ENCODE measurements around the gene FNTB. TPM values are rescaled to one million over a fixed set of nuclear protein-coding genes. Genes with fewer than 3 reads are reported as not detected.

The FNTB gene
- total and polyA plus RNA-seq, 2 experiments from 2014 or later: 8.6 to 12.5 TPM

GRCh38 chr14:65045006-65045405 is 58.3 kb downstream of the FNTB start:
- no peaks in the 10 kb centered on the region for H3K36me3 ChIP-seq (ENCODE audit: insufficient read depth)
- ATAC-seq: no peak
- no peak overlapping the region for H3K4me3 ChIP-seq
- Mint-ChIP-seq H3K9me3 (no peaks in the 10 kb centered on the region), H3K36me3 (ENCODE audit: low read depth) (peaks cover 17% of the 10 kb centered on the region; the same call in 2 of the 3 replicates), H3K4me1 (peaks cover 6% of the 10 kb centered on the region; the same call in 2 of the 3 replicates), H3K27ac (no peak overlapping the region), H3K27me3 (ENCODE audit: insufficient read depth, low read depth, poor library complexity) (peaks cover 1% of the 10 kb centered on the region), H3K4me3 (no peak overlapping the region)
- H3K27ac ChIP-seq (ENCODE audit: low read depth): no peak overlapping the region
- no peaks in the 10 kb centered on the region for H3K27me3 ChIP-seq (ENCODE audit: insufficient read depth)
- H3K4me2 ChIP-seq: no peak overlapping the region
- DNase-seq (ENCODE audit: low spot score): no peak
- H3K4me1 ChIP-seq (ENCODE audit: insufficient read depth): peaks cover 8% of the 10 kb centered on the region; the same call in 1 of the 2 replicates
- H4K20me1 ChIP-seq (replicated peaks; ENCODE audit: insufficient read depth): 0 out of 2 replicates have a peak, but pooled peaks cover 9% of the 10 kb centered on the region
- no peaks in the 10 kb centered on the region for H3K9me2 ChIP-seq (ENCODE audit: insufficient read depth)
- TF ChIP-seq NANOG (IDR thresholded peaks at IDR 0.05; ENCODE audit: borderline replicate concordance) (no peak), POLR2AphosphoS5 (IDR thresholded peaks at IDR 0.05; ENCODE audit: low read depth) (no peak), CREB1 (CRISPR knock-in tag; IDR thresholded peaks at IDR 0.05; ENCODE audit: low read depth) (no peak), ZNF462 (CRISPR knock-in tag; IDR thresholded peaks at IDR 0.05) (no peak), CTCF (conservative IDR thresholded peaks at IDR 0.05; ENCODE audit: low read depth in 2 of 2) (no peak), EZH2 (IDR thresholded peaks at IDR 0.05; ENCODE audit: low read depth, unreplicated experiment) (no peak), ZNF331 (CRISPR knock-in tag; IDR thresholded peaks at IDR 0.05; ENCODE audit: low read depth) (no peak)
- TF ChIP-seq, protein P1, sequence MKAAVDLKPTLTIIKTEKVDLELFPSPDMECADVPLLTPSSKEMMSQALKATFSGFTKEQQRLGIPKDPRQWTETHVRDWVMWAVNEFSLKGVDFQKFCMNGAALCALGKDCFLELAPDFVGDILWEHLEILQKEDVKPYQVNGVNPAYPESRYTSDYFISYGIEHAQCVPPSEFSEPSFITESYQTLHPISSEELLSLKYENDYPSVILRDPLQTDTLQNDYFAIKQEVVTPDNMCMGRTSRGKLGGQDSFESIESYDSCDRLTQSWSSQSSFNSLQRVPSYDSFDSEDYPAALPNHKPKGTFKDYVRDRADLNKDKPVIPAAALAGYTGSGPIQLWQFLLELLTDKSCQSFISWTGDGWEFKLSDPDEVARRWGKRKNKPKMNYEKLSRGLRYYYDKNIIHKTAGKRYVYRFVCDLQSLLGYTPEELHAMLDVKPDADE (IDR thresholded peaks at IDR 0.05): no peak
- H2AFZ ChIP-seq: no peak overlapping the region
- H3F3A ChIP-seq (replicated peaks; ENCODE audit: low read depth): no peaks in the 10 kb centered on the region
- H3K79me2 ChIP-seq (replicated peaks; ENCODE audit: insufficient read depth): no peaks in the 10 kb centered on the region

Data from GM23338 (cell line).